Activated CD8-positive, alpha-beta memory T cell treated with anti-CD3 and anti-CD28 coated beads for 24 hours (primary cell): ENCODE measurements around the gene LRRC56.

ENCODE experiments used
- DNase-seq: peaks from one replicate; pipeline ENCODE4 v3.0.0-alpha.2; 2020

Gene LRRC56

GRCh38 chr11:544817-545166 lies 7.5 kb downstream of the LRRC56 start:
- no peak for DNase-seq

DNA sequence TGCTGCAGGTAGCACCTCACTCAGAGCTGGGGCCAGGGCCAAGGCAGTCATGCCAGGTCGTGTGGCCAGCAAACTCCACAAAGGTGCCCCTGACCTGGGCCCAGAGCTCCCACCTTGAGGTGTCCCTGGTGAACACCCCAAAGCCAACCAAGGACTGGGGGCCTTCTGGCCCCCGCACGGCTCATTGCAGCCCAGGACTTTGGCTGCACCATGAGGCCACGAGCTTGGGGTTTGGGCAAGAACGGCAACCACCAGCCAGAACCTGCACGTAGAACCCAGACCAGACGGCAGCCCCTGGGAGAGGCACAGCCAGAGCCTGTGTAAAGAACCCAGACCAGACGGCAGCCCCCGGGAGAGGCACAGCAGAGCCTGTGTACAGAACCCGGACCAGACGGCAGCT lies 7.8 kb downstream of the LRRC56 start:
- DNase-seq: no peak

DNA sequence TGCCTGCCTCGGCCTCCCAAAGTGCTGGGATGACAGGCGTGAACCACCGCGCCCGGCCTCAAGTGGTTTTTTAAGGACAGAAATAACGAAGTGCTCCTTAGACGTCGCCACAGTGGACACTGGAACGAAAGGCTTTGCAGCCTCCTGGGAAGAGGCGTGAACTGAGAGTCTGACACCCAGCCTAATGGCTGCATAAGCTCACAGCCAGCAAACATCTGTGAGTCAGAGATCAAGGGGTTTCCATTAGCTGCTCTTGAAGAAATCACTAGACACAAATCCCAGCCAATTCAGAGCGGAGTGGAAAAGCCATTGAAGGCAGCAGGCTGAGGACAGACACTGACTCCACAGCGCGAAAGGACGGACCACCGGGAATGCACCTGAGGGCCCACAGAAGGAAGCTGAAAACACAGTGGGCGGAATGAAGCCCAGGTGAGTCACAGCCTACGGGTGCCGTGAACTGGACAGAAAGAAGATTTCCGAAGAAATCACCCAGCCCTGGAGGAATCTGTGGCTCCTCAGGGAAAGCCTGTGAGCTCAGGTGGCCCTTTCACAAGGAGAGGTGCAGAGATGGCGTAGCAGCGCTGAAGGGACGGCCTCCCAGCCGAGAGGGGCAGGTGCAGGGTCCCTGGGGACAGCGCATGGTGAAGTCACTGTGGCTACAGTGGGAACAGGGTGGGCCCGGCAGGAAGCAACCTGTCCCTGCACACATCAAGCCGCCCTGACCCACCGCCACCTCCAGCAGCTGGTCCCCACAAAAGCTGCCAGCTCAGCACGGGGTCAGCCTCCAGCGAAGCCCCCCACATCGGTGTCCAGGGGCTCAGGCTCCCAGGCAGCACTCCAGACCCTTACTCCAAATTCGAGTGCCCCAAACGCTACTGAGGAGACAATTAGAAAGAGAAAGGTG lies 11.6 kb downstream of the LRRC56 start:
- no peak for DNase-seq

DNA sequence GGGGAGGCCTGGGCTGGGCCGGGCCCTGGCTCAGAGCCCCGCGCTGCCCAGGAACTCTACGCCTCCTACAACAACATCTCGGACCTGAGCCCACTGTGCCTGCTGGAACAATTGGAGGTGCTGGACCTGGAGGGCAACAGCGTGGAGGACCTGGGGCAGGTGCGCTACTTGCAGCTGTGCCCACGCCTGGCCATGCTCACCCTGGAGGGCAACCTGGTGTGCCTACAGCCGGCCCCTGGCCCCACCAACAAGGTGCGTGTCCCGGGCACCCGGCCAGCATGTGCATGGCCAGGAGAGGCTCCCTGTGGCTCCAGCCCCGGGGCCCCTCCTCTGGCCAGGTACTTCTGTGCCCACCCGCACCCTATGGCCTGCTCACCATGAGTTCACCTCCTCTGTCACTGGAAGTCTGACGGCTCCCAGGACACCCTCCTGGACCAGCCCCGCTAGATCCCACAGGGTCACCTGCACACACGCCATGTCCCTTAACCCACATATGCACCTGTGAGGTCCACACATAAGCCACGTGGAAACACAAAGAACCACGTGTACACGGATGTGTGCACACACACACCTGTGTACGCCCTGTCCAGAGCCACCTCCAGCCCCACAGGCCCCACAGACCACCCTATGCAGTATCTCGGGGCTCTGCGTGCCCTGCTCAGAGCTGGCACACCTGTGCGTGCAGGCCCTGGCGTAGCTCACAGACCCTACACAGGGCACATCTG lies 12.9 kb downstream of the LRRC56 start:
- DNase-seq: no peak

DNA sequence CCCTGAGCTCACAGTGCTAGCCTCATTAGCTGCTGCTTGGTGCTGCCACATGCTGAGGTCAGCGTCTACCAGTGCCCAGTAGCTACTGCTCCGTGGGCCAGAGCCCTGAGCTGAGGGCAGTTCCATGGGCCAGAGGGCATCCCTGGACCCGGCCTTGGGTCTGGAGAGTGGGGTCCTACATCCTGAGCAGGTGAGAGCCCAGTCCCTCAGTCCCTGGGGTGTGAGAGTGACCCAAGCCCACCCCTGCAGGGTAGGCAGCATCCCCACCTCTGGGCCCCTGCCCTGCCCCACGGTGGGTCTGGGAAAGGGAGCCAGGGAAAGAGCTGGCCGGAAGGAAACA lies 13.4 kb downstream of the LRRC56 start:
- DNase-seq: no peak

DNA sequence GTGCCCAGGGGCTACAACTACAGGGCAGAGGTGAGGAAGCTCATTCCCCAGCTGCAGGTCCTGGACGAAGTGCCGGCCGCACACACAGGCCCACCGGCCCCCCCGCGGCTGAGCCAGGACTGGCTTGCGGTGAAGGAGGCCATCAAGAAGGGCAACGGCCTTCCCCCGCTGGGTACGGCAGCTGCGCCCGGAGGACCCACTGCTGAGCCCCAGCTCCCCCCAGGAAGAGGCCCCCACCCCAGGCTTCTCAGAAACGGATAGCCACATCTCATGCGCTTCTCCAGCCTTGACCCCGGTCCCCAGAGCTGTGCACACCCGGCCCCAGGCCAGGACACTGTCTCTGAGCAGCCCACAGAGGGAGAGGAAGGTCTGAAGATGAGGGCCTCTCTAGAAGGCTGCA lies 13.8 kb downstream of the LRRC56 start:
- no peak for DNase-seq

GRCh38 chr11:551596-551995 lies 14.3 kb downstream of the LRRC56 start:
- DNase-seq: no peak

- no peak for DNase-seq
These were observed 16.0 kb downstream of the LRRC56 start for GRCh38 chr11:553083-553987.

- DNase-seq: no peak
These were observed 16.6 kb downstream of the LRRC56 start for GRCh38 chr11:553988-554340.

DNA sequence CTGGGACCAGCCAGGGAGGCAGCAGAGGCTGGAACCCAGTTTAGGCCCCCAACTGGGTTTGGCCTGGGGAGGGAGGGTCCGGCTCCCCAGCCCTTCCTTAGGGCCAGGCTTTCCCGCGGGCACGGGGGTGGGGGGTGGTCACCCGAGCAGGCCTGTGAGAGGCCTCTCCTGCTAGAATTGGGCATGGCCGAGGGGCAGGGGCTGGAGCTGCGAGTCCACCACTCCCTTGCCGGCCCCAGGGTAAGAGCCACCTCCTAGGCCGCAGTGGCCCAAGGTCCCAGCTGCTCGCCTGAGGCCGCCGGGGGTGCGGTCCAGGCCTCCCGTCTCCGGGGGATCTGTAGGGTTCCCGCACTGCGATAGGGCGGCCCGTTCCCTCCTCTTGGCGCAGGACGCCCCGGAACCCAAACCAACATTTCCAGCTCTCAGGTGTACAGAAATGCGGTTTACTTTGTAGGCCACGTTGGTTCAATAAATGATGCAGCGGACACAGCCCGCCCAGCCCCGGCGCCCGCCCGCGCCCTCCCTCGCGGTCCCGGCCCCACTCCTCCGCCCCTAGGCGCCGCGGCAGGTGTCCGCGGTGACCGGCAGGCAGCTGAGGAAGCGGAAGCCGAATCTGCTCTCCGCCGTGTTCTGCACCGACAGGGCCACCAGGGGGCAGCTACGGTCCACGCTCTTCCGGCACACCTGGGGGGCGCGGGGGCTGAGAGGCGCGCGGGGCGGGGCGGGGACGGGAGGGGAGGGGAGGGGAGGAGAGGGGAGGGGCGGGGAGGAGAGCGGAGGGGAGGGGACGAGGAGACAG lies 17.3 kb downstream of the LRRC56 start:
- peak; percentile 87 for DNase-seq

DNA sequence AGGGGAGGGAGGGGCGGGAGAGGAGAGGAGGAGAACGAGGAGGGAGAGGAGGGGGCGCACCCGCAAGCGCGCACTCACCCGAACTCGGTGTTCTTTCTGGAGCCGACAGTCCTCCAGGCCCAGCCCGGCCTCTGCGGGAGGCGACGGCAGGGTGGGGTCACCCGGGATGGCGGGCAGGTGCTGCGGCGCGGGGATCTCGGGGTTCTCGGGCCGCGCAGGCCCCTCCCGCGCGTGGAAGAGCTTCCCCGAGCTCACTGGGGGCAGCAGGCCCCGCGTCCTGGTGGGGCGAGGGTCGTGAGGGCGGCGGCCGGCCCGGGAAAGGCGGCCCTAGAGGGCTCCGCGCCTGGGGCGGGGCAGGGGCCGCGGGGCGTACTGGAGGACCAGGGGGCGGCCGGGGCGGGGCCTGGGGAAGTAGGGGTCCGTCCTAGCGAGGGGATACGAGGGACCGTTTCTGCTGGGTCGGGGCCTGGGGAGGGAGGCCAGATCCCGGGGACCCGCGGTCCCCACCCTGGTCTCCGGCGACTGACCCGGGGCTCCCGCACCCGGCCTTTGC lies 18.0 kb downstream of the LRRC56 start:
- no peak for DNase-seq

- no peak for DNase-seq
These were observed 18.7 kb downstream of the LRRC56 start for GRCh38 chr11:555780-556661.

- DNase-seq: no peak
These were observed 19.4 kb downstream of the LRRC56 start for GRCh38 chr11:556662-557256.

GRCh38 chr11:557328-558132 lies 20.2 kb downstream of the LRRC56 start:
- no peak for DNase-seq

GRCh38 chr11:558503-558902 lies 21.2 kb downstream of the LRRC56 start:
- no peak for DNase-seq

- DNase-seq: no peak
These were observed 21.8 kb downstream of the LRRC56 start for GRCh38 chr11:559020-559620.

GRCh38 chr11:559712-560304 lies 22.5 kb downstream of the LRRC56 start:
- no peak for DNase-seq

- peak; percentile 99 for DNase-seq
These were observed 23.2 kb downstream of the LRRC56 start, which contains the start of the genes LMNTD2 and RASSF7 for GRCh38 chr11:560305-561147. Gene LMNTD2, minus strand, starts transcription at chr11:560738. Its CDS starts 22 bp downstream, at chr11:560716. Gene RASSF7, plus strand, starts transcription at chr11:560970. Its CDS starts 799 bp downstream, at chr11:561769.
